NCI-H2227 (cell line): ENCODE measurements around the gene TSEN34.
A peak's percentile ranks its signal among the peaks of the same experiment; 100 is the strongest.
"Not testable (repeated sequence)": the region's sequence is repeated elsewhere in the genome, so short reads cannot be mapped to it uniquely, and the experiment has no call there.

Experiments used
- DNase-seq: peaks from one replicate; lab custom pipeline; 2025; ENCODE audit not compliant: unreplicated experiment; lab: John Stamatoyannopoulos, UW

The TSEN34 gene

DNA sequence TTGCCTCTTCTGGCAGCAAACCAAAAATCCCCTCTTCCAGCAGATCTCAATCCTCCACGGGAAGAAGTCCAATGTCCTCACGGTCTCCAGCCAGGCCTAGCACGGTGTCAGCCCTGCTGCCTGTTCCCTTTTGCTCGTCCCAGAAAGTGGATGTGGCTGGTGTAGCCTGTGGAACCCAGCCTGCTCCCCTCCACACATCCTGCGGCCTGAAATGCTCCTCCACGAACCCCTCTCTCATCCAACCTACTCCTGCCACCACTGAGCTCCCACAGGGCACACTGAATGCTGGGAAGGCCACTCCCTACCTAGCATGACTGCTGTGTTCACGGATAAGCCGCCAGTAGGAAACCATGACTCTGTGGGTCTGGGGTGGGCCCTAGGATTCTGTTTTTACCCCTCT, 4.8 kb upstream of the TSEN34 start:
- no peak for DNase-seq

DNA sequence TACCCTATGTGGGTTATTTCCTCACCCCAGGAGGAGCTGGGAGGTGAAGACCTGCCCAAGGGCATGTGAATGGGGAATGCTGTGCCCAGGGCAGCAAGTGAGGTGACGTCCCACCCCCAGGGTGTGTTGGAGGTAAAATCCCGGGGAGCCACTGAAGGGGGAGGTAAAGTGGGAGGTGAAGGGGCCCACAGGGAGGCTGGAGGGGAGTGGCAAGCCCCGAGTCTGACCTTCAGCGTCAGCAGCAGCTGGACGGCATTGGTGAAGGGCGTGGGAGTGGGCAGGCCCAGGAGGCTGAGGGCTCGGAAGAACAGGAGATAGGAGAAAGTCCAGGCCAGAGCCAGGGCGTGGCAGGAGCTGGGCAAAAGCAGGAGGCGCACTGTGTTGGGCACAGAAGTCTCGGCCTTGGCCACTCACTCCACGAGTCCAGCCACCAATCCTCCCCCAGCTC, 4.2 kb upstream of the TSEN34 start:
- DNase-seq, result no peak

DNA sequence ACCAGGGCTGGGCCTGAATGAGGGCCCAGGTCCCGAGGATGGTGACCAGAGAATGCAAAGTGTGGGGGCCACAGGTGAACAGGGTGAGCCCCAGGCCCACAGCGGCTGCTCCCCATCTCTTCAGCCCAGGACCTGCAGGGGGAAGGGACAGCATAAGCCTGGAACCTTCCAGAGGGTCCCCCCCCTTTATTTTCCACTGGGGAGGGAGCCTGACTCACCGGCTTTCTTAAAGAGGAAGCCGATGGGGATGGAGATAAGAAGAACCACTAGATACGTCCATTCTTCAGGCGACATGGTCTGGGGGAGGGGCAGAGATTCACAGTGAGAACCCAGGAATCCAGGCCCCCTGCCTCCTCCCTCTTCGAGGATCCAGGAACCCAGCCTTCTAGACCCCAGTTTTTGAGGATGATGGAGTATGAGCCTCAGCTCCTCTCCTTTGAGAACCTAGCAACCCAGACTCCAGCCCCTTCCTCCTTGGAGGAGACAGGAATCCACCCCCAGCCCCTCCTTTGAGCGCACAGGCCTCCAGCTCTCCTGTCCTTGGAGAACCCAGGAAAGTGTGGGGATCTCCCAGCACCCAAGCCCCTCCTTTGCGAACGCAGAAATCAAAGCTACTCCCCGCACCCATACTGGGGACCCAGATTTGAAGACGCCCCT, 2.8 kb upstream of the TSEN34 start:
- peak; percentile 79 for DNase-seq

DNA sequence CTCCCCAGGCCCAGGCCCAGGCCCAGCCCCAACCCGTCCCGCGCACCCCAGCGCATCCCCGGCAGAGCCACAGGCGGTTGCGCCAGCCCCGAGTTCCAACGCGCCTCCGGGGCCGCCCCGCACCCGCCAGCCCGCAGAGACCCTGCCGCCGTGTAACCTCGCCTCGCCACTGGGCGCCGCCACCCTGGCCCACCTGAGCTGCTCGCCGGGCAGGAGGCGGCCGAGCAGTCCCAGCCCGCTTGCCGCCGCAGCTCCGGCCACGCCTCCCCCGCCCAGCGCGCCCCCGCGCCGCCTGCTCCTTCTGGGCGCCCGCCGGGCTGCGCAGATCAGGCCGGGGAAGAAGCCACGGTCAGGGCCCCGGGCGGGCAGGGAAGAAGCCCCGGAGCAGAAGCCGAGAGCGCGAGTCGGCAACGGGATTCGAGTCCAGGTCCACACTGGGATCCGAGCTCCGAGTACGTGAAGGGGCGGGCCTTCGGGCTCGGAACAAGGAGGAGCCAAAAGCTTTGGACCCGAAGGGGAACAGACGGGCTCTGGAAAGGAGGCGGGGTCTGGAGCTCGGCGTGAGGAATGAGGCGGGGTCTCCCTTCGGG, 1.9 kb upstream of the TSEN34 start, which contains the start of gene MBOAT7:
Gene MBOAT7 (minus strand): TSS at position 436 of the 590 bp plus-strand sequence. CDS start 1,072 bp downstream, outside the sequence.
- no peak for DNase-seq

DNA sequence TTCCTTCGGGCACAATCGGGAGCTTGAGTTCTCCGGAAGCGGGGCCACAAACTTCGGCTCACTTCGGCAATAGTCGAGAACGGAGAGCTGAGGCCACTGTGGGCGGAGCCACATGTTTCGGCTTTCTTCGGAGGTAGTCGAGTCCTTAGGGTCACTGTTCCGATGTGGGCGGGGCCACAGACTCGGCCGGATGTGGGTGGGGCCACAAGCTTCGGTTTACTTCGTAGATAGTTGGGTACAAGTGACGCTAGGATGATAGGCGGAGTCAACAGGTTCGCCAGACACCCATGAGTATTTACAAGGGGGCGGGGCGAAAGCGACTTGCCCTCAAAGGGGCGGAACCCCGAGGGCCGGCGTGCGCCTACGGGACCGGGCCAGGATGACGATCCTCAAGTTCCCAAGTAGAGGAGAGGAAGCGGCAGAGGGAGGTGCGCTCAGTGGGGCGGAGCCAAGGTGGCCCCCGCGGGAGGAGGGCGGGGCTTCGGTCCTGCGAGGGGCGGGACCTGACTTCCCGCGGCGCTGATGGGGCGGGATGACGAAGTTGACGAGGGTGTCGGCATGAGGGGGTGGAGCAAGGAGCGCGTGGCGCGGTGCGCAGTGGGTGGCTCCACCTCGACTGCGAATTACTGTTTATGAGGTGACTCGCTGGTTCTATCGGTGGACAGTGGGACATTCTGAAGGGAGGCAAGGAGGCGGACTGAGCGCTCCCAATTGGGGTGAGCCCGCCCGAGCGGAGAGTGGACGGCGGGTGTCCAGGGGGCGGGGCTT, 1.2 kb upstream of the TSEN34 start:
- DNase-seq, result peak; percentile 100

DNA sequence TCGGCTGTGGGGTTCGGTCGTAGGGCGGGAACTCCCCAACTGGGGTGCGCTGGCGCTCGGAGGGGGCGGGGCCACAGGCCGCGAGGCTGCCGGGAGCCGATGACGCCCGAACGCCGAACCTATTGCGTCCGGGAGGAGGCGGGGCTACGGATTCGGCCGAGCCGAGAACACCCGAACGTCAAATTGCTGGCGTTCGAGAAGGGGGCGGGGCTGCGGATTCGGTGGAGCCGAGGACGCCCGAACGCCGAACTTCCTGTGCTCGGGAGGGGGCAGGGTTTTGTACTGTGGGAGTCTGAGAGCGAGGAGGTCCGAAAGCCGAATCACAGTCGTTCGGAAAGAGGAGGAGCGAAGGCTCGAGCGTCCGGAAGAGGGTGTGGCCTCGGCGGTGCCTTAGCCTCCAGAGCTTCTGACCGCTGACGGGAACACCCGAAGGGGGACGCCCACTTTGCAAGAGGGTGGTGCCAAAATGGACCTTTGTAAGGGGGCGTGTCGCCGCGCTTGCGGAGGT, 551 bp upstream of the TSEN34 start:
- peak; percentile 100 for DNase-seq

DNA sequence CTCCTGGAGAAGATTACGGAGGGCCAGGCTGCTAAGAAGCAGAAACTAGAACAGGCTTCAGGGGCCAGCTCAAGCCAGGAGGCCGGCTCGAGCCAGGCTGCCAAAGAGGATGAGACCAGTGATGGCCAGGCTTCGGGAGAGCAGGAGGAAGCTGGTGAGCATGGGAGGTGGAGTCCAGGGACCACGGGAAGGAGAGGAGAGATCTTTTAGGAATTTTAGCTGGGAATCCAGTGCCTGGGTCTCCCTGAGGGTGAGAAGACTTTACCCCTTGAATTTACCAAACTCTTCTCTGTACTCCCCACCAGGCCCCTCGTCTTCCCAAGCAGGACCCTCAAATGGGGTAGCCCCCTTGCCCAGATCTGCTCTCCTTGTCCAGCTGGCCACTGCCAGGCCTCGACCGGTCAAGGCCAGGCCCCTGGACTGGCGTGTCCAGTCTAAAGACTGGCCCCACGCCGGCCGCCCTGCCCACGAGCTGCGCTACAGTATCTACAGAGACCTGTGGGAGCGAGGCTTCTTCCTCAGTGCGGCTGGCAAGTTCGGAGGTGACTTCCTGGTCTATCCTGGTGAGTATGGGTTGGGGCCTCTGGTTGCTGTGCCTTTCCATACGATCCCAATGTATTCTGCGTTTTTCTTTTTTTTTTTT, 824 bp downstream of the TSEN34 start:
- no peak for DNase-seq

DNA sequence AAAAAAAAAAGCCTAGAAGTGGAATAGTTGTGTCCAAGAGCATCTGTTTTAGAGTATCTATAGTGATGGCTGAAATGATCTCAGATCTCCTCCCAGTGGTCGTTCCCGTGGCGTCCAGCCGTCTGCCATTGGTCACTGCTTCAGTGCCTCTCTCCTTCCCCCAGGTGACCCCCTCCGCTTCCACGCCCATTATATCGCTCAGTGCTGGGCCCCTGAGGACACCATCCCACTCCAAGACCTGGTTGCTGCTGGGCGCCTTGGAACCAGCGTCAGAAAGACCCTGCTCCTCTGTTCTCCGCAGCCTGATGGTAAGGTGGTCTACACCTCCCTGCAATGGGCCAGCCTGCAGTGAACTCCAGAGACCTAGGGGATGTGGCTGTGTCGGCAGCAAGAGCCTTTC, 1.9 kb downstream of the TSEN34 start:
- no peak for DNase-seq

DNA sequence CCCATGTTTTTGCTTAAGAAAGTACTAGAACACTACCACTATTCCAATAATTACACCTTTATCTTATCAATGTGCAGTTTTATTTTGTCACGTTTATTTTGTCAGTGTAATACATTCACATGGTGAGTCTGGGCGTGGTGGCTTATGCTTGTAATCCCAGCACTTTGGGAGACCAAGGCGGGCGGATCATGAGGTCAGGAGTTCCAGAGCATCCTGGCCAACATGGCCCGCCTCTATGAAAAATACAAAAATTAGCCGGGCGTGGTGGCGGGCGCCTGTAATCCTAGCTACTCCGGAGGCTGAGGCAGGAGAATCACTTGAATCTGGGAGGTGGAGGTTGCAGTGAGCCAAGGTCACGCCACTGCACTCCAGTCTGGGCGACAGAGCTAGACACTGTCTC, 3.4 kb downstream of the TSEN34 start:
- not testable (repeated sequence) for DNase-seq

DNA sequence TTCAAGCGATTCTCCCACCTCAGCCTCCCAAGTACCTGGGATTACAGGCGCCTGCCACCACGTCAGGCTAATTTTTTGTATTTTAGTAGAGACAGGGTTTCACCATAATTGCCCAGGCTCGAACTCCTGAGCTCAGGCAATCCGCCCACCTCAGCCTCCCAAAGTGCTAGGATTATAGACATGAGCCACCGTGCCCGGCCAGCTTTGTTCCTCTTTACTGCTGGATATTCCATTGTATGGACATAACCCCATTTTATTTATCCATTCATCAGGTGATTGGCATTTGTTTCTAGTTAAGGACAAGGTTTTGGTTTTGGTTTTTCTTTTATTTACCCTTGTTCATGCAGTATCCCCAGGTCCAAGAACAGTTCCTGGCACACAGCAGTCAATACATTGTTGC, 5.4 kb downstream of the TSEN34 start:
- no peak for DNase-seq

DNA sequence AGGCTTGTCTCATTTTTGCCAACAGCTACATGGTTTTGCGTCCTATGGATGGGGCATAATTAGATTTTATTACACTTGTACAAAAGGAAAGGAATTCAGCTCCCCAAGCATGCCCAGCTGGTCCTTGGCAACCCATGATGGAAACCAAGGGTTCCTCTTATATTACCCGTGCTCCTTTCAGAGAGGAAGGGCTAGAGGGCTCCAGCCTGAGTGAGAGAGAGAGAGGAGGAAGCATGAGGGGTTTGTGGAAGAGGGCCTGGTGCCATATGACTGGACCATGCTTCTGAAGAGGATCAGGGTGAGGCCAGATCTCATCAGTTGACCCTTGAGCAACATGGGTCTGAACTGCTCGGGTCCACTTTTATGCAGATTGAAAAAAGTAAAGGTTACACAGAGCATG, 6.0 kb downstream of the TSEN34 start:
- DNase-seq, result no peak

DNA sequence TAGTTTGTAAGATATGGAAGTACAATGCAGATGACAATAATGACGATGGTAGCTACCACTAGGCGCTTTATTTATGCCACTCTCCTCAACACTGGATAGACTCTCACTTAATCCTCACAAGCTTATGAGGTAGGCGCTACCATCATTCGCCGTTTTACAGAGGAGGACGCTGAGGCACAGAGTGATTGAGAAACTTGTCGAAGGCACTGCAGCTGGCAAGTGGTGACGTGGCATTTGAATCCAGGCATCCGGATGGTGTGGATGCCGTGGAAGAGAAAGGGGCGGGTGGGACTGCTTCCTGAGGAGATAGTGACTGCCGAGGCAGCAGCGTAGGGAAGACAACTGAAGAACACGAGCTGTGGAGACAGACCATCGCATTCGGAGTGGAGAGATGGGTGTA, 8.3 kb downstream of the TSEN34 start:
- DNase-seq, result no peak

DNA sequence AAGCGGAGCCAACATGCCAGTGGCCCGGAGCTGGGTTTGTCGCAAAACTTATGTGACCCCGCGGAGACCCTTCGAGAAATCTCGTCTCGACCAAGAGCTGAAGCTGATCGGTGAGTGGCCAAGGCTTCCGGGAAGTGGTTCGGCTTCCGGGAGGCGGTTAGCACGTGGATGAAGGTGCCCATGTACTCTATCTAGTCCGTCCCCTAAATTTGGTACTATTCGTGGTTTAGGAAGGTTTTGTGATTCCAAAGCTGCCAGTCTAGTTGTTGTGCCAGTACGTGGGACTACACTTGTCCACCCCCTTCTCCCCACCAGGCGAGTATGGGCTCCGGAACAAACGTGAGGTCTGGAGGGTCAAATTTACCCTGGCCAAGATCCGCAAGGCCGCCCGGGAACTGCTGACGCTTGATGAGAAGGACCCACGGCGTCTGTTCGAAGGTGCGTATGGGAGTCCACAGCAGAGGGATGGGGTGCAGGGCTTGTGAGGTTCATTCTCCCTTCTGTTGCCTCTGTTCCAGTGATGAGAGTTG, 10.1 kb downstream of the TSEN34 start:
- no peak for DNase-seq

DNA sequence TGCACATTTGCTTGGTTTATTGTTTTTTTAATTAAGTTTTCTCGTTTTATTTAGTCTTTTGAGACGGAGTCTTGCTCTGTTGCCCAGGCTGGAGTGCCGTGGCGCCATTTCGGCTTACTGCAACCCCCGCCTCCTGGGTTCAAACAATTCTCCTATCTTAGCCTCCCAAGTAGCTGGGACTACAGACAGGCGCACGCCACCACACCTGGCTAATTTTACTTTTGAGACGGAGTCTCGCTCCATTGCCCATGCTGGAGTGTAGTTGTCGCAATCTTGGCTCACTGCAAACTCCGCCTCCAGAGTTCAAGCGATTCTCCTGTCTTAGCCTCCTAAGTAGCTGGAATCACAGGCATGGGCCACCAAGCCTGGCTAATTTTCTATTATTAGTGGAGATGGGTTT, 10.9 kb downstream of the TSEN34 start:
- DNase-seq, result no peak

DNA sequence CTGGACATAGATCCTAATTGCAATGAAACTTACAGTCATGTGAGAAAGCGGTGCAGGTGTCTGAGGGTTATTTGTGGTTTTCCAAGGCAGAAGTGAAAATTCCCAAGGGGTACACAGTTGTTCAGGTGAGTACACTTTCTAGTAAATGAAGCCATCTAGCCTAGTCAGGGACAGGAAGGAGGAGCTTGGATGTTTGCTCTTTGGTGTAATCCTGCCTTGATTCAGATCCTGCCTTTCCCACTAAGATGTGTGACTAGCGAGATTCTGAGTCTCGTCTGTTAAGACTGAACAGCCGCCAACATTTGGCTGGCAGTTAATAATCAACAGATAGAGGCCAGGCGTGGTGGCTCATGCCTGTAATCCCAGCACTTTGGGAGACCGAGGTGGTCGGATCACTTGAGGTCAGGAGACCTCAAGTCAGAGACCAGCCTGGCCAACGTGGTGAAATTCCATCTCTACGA, 12.1 kb downstream of the TSEN34 start:
- DNase-seq, result no peak

DNA sequence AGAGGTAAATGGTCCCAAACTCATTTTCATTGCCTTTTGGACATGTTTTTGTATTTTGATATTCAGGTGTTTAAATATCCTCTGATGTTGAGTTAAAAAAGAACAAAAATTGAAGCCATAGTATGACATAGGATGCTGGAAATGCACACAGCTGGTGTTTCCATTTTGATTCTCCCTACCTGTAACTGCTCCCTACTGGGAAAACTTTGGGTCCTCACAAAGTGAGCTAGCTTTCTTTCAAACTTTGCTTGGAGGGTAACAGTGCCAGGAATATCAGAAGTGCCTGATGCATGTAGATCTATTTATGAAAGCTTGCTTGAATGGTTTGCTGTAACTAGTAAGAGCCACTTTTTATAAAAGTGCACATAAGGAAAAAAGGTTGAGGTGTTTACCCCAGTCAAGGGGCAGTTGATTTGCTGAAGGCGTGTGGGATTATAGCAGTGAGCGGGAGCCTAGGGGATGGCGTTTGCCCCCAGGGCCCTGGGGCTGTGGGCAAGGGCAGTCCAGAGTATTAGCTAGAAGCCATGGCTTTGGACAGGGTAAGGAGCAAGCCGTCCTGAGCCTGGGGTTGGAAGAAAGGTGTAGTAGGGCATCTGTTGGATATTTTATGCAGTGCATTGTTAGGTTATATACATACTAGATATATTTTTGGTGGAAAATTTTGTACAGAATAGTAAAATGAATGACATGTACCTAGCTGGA, 13.8 kb downstream of the TSEN34 start:
- no peak for DNase-seq

DNA sequence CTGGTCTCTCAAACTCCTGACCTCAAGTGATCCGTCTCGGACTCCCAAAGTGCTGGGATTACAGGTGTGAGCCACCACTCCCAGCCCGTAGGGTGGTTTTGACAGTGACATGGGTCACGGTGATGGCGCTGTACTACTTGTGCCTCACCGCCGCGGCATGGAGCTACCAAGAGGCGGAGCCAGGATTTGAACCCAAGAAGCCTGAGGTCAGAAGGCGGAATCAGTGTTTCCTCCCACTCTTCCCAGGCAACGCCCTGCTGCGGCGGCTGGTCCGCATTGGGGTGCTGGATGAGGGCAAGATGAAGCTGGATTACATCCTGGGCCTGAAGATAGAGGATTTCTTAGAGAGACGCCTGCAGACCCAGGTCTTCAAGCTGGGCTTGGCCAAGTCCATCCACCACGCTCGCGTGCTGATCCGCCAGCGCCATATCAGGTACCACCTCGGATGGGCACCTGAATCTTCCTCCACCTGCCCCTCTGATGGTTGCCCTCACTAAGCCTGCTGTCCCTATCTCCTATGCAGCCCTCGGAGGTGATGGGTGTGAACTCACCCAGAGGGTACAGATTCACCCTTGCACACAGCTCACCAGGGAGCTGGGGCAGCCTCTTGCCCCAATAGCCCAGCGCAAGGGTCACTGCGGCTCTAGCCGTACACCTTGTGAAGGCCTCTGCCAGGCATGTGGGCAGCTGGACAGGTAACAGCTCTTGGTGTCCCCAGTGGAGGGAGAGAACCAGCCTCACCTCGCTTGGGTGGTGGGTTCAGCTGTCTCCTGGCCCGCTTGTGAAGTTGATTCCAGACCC, 15.1 kb downstream of the TSEN34 start:
- no peak for DNase-seq

DNA sequence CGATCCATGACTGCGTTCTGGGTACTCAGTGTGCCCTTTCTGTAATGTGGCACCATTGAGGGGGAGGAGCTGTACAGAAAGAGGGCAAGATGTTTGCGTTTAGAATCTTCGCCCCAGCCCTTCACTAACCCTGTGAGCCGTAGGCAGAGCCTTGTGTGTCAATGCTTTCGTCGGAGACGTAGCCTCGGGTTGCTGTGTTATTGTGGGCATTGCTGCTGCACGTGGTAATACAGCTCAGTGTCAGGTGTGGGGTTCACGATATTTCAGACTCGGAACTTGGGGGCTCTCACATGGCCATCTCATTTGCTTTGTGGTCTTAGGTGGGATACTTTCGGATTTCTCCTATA, 15.7 kb downstream of the TSEN34 start:
- no peak for DNase-seq

DNA sequence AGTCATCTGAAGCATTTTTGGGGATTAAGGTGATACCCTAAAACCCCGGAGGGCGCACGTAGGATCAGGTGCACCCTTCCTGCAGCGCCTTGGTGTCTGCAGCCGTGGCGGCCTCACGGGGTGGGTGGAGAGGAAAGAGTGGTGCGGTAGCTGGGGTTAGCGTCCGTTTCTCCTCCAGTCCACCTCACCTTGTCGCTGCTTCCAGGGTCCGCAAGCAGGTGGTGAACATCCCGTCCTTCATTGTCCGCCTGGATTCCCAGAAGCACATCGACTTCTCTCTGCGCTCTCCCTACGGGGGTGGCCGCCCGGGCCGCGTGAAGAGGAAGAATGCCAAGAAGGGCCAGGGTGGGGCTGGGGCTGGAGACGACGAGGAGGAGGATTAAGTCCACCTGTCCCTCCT, 16.1 kb downstream of the TSEN34 start:
- not testable (repeated sequence) for DNase-seq

DNA sequence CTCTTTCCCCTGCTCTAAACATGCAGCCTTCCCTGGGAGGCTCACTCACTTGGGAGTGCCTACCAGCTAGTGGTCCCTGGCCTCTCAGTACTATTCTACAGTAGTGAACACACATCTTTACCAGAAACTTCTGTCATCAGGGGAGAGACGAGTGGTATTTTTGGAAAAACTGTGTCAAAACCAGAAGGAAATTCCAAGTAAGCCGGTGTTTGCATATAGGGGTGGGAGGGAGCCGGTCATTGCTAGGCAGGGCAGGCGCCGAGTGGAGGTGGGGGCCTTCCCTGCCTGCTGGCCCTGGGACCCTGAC, 16.5 kb downstream of the TSEN34 start:
- no peak for DNase-seq
